Right atrium auricular region (tissue), 2 donors: ENCODE results near the gene FCER2. TPM values are rescaled to one million over a fixed set of nuclear protein-coding genes. Genes with fewer than 3 reads are reported as not detected.

Experiments used
- DNase-seq: peaks from one replicate; pipeline ENCODE4 v3.0.0-alpha.2; 2019; ENCODE audit warnings: low spot score
- H3K27ac ChIP-seq, 2 donors: fragments of 200-600 bp; sonication (generic); 1 replicate in 1 of 2; 2 replicates in 1 of 2; pipeline ENCODE4 v1.5.1; 2016 to 2019
- H3K27me3 ChIP-seq, 2 donors: fragments of 200-600 bp; sonication (generic); one replicate each; pipeline versions ENCODE4 v1.5.1 to v1.6.0; 2017 to 2019
- H3K36me3 ChIP-seq: fragments of 200-600 bp; sonication (generic); one replicate; pipeline ENCODE4 v1.5.1; 2016
- H3K4me1 ChIP-seq, 2 donors: fragments of 200-600 bp; sonication (generic); one replicate each; pipeline versions ENCODE4 v1.5.1 to v1.6.0; 2017 to 2019
- H3K4me3 ChIP-seq, 2 donors: fragments of 200-600 bp; sonication (generic); 1 replicate in 1 of 2; 2 replicates in 1 of 2; pipeline ENCODE4 v1.5.1; 2017 to 2019; ENCODE audit warnings: mild to moderate bottlenecking in 1 of 2, moderate library complexity in 1 of 2
- H3K9me3 ChIP-seq, 2 donors: fragments of 200-600 bp; sonication (generic); one replicate each; pipeline ENCODE4 v1.5.1; 2019
- CTCF ChIP-seq, 2 donors: fragments of 200-600 bp; sonication (generic); IDR thresholded peaks; one replicate each; pipeline ENCODE4 v1.5.1; 2019; ENCODE audit warnings: antibody characterized with exemption in 2 of 2
- total RNA-seq, 2 donors: library from RNA; depleted of rRNA; stranded (reverse); fragments of >200 nt; gene quantifications; one replicate each; pipeline ENCODE4 v1.1.0, GENCODE V29; 2016

Gene FCER2
- total RNA-seq, 2 donors from 2014 or later: not detected

GRCh38 chr19:7736148-7736547 lies 34.2 kb upstream of the FCER2 start:
- no peak for TF ChIP-seq CTCF (IDR thresholded peaks at IDR 0.05)
- no peak for DNase-seq
- H3K27me3 ChIP-seq: peaks cover 0 to 9% of the 10 kb centered on the region in 2 donors
- H3K36me3 ChIP-seq: no peaks in the 10 kb centered on the region
- no peaks in the 10 kb centered on the region for H3K4me1 ChIP-seq
- no peaks in the 10 kb centered on the region for H3K9me3 ChIP-seq
- H3K4me3 ChIP-seq: no peak overlapping the region
- H3K27ac ChIP-seq: no peak overlapping the region

GRCh38 chr19:7734220-7735203 lies 32.6 kb upstream of the FCER2 start:
- DNase-seq: no peak
- TF ChIP-seq CTCF (IDR thresholded peaks at IDR 0.05): no peak
- Histone ChIP-seq H3K4me1 (peaks cover 0 to 6% of the 10 kb centered on the region in 2 donors), H3K27ac (no peak overlapping the region), H3K9me3 (no peaks in the 10 kb centered on the region), H3K4me3 (no peak overlapping the region), H3K36me3 (no peaks in the 10 kb centered on the region), H3K27me3 (peaks cover 0 to 24% of the 10 kb centered on the region in 2 donors)

- Histone ChIP-seq H3K4me3 (no peak overlapping the region), H3K27me3 (peaks cover 0 to 24% of the 10 kb centered on the region in 2 donors), H3K9me3 (no peaks in the 10 kb centered on the region), H3K4me1 (peaks cover 0 to 6% of the 10 kb centered on the region in 2 donors), H3K27ac (no peak overlapping the region), H3K36me3 (no peaks in the 10 kb centered on the region)
- TF ChIP-seq CTCF (IDR thresholded peaks at IDR 0.05): no peak
- no peak for DNase-seq
Measured at GRCh38 chr19:7733376-7733775, 31.4 kb upstream of the FCER2 start.

GRCh38 chr19:7732045-7732444 lies 30.1 kb upstream of the FCER2 start, which contains the start of gene CLEC4G:
Gene CLEC4G, minus strand, starts transcription at chr19:7732110. Its CDS starts 8 bp downstream, at chr19:7732102.
- no peak for TF ChIP-seq CTCF (IDR thresholded peaks at IDR 0.05)
- peaks cover 0 to 24% of the 10 kb centered on the region in 2 donors for H3K27me3 ChIP-seq
- H3K4me3 ChIP-seq: no peak within 1 kb of the TSS
- no peaks in the 10 kb centered on the region for H3K36me3 ChIP-seq
- DNase-seq: no peak
- H3K9me3 ChIP-seq: no peaks in the 10 kb centered on the region
- H3K27ac ChIP-seq: no peak within 1 kb of the TSS
- peaks cover 0 to 6% of the 10 kb centered on the region in 2 donors for H3K4me1 ChIP-seq

GRCh38 chr19:7731615-7732014 lies 29.7 kb upstream of the FCER2 start:
- H3K4me3 ChIP-seq: no peak overlapping the region
- H3K27me3 ChIP-seq: peaks cover 0 to 24% of the 10 kb centered on the region in 2 donors

More at GRCh38 chr19:7731615-7732014, 29.7 kb upstream of the FCER2 start:
- H3K4me1 ChIP-seq: peaks cover 0 to 6% of the 10 kb centered on the region in 2 donors
- no peak overlapping the region for H3K27ac ChIP-seq
- no peaks in the 10 kb centered on the region for H3K9me3 ChIP-seq
- no peak for TF ChIP-seq CTCF (IDR thresholded peaks at IDR 0.05)
- no peak for DNase-seq
- H3K36me3 ChIP-seq: no peaks in the 10 kb centered on the region
